ENCODE data around the gene RAP1GAP.

DNA sequence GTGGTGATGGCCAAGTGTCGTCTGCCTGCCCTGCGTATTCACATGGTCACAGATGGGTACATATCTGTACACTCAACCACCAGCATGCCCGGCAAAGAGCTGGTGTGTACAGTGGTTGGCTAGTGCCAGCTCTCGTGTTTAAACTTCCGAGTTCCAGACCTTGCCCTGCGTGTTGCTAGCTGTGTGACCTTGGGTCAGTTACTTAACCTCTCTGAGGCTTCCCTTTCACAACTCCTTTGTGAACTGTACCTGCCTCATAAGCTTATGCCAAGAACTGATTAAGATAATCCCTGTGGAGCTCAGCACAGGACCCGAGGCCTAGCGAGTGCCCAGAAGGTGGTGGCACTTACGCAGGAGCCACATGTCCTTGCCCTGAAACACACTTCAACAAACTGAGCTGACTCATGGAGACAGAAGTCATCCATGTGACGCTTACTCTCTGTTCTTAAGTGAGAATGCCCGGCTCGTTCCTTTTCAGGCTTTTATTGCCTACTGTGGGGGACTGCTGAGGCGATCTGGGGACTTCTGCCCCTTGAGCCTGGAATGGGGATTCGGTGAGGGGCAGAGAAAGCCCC, 104.5 kb downstream of the RAP1GAP start:
- TF ChIP-seq ZFX (IDR thresholded peaks at IDR 0.05): no peak
- TF ChIP-seq, protein P1, sequence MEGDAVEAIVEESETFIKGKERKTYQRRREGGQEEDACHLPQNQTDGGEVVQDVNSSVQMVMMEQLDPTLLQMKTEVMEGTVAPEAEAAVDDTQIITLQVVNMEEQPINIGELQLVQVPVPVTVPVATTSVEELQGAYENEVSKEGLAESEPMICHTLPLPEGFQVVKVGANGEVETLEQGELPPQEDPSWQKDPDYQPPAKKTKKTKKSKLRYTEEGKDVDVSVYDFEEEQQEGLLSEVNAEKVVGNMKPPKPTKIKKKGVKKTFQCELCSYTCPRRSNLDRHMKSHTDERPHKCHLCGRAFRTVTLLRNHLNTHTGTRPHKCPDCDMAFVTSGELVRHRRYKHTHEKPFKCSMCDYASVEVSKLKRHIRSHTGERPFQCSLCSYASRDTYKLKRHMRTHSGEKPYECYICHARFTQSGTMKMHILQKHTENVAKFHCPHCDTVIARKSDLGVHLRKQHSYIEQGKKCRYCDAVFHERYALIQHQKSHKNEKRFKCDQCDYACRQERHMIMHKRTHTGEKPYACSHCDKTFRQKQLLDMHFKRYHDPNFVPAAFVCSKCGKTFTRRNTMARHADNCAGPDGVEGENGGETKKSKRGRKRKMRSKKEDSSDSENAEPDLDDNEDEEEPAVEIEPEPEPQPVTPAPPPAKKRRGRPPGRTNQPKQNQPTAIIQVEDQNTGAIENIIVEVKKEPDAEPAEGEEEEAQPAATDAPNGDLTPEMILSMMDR (IDR thresholded peaks at IDR 0.05 in 2 of 3, conservative IDR thresholded peaks at IDR 0.05 in 1 of 3; ENCODE audit: borderline replicate concordance in 1 of 3, insufficient read depth in 1 of 3, low read depth in 2 of 3, low read length in 2 of 3): no peak
- no peak for TF ChIP-seq EZH2 (IDR thresholded peaks at IDR 0.05)
- TF ChIP-seq SIN3A (IDR thresholded peaks at IDR 0.05; ENCODE audit: low read depth): no peak
- TF ChIP-seq, protein P2, sequence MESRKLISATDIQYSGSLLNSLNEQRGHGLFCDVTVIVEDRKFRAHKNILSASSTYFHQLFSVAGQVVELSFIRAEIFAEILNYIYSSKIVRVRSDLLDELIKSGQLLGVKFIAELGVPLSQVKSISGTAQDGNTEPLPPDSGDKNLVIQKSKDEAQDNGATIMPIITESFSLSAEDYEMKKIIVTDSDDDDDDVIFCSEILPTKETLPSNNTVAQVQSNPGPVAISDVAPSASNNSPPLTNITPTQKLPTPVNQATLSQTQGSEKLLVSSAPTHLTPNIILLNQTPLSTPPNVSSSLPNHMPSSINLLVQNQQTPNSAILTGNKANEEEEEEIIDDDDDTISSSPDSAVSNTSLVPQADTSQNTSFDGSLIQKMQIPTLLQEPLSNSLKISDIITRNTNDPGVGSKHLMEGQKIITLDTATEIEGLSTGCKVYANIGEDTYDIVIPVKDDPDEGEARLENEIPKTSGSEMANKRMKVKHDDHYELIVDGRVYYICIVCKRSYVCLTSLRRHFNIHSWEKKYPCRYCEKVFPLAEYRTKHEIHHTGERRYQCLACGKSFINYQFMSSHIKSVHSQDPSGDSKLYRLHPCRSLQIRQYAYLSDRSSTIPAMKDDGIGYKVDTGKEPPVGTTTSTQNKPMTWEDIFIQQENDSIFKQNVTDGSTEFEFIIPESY (IDR thresholded peaks at IDR 0.05; ENCODE audit: extremely low read depth, insufficient replicate concordance, low read length): no peak
- no peak for TF ChIP-seq CBX3 (IDR thresholded peaks at IDR 0.05; ENCODE audit: low read depth)
- TF ChIP-seq SP1 (IDR thresholded peaks at IDR 0.05; ENCODE audit: low read depth): no peak
- TF ChIP-seq POLR2A (IDR thresholded peaks at IDR 0.05; ENCODE audit: borderline replicate concordance, extremely low read depth, insufficient read depth, insufficient read length): no peak
- TF ChIP-seq, protein P3, sequence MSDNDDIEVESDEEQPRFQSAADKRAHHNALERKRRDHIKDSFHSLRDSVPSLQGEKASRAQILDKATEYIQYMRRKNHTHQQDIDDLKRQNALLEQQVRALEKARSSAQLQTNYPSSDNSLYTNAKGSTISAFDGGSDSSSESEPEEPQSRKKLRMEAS (IDR thresholded peaks at IDR 0.05): no peak
- TF ChIP-seq EZH2phosphoT487 (IDR thresholded peaks at IDR 0.05; ENCODE audit: borderline replicate concordance): no peak
- TF ChIP-seq FOSL1 (IDR thresholded peaks at IDR 0.05; ENCODE audit: low read depth): no peak
- no peak for TF ChIP-seq CEBPB (IDR thresholded peaks at IDR 0.05; ENCODE audit: low read depth)
- TF ChIP-seq RAD21 (IDR thresholded peaks at IDR 0.05; ENCODE audit: low read depth): no peak

All from HCT116 (cell line).